ENCODE data around the gene MR1. TPM values are rescaled to one million over a fixed set of nuclear protein-coding genes. Genes with fewer than 3 reads are reported as not detected.

The MR1 gene
- total and polyA plus RNA-seq, 2 of the 13 experiments (the other 11 are each of a cell fraction or from before 2014, with no cell fraction given), result 7.7 to 10.4 TPM

GRCh38 chr1:181043025-181043888, 9.5 kb downstream of the MR1 start (continued):
- TF ChIP-seq ZNF543 (CRISPR knock-in tag; IDR thresholded peaks at IDR 0.05) (no peak), MEIS2 (CRISPR knock-in tag; IDR thresholded peaks at IDR 0.05) (no peak), ZNF451 (CRISPR knock-in tag; IDR thresholded peaks at IDR 0.05) (no peak), ZNF557 (CRISPR knock-in tag; IDR thresholded peaks at IDR 0.05) (no peak), BCL6 (CRISPR knock-in tag; IDR thresholded peaks at IDR 0.05) (0 out of 2 replicates have a peak, but pooled peaks have one; percentile 10), IRF1 (CRISPR knock-in tag; IDR thresholded peaks at IDR 0.05; ENCODE audit: low read depth) (no peak), TFE3 (CRISPR knock-in tag; IDR thresholded peaks at IDR 0.05) (peak; percentile 63), SRSF1 (optimal IDR thresholded peaks at IDR 0.05; ENCODE audit: low read depth, low read length) (no peak), KLF12 (CRISPR knock-in tag; IDR thresholded peaks at IDR 0.05; ENCODE audit: borderline replicate concordance) (no peak), SYNCRIP (IDR thresholded peaks at IDR 0.05; ENCODE audit: insufficient read depth, low read depth, low read length) (no peak), ZNF577 (CRISPR knock-in tag; IDR thresholded peaks at IDR 0.05; ENCODE audit: borderline replicate concordance, low read depth) (no peak), IRF9 (CRISPR knock-in tag; IDR thresholded peaks at IDR 0.05; ENCODE audit: borderline replicate concordance) (no peak), ZNF777 (CRISPR knock-in tag; IDR thresholded peaks at IDR 0.05) (no peak), RBAK (CRISPR knock-in tag; IDR thresholded peaks at IDR 0.05) (no peak), ZNF335 (CRISPR knock-in tag; IDR thresholded peaks at IDR 0.05) (0 out of 2 replicates have a peak, but pooled peaks have one; percentile 28), ZBTB25 (CRISPR knock-in tag; IDR thresholded peaks at IDR 0.05) (no peak; the same call in 1 of the 2 replicates), BHLHE40 (IDR thresholded peaks at IDR 0.05; ENCODE audit: low read length) (no peak), ZBTB7B (CRISPR knock-in tag; IDR thresholded peaks at IDR 0.05) (no peak), GABPA (IDR thresholded peaks at IDR 0.05; ENCODE audit: low read depth, low read length) (no peak), GABPA (CRISPR knock-in tag; IDR thresholded peaks at IDR 0.05; ENCODE audit: low read depth) (no peak), TARDBP (CRISPR knock-in tag; IDR thresholded peaks at IDR 0.05) (0 out of 2 replicates have a peak, but pooled peaks have one; percentile 41), HIVEP1 (CRISPR knock-in tag; IDR thresholded peaks at IDR 0.05) (peak; percentile 58; the same call in 1 of the 2 replicates), ZNF503 (CRISPR knock-in tag; IDR thresholded peaks at IDR 0.05) (no peak), ZNF329 (CRISPR knock-in tag; IDR thresholded peaks at IDR 0.05; ENCODE audit: low read depth) (no peak), HNRNPH1 (optimal IDR thresholded peaks at IDR 0.05; ENCODE audit: low read depth, low read length) (no peak)
